Stimulated activated CD8-positive, alpha-beta memory T cell treated with anti-CD3 and anti-CD28 coated beads, Interleukin-7, amount 100 ng/mL, for 48 hours (primary cell): Measurements from ENCODE around the gene SMIM35.

ENCODE experiments used
- DNase-seq, 2 donors: peaks; one replicate each; pipeline ENCODE4 v3.0.0-alpha.2; 2020; ENCODE audit warnings: low read depth in 1 of 2; ENCODE audit errors: extremely low read depth in 1 of 2

Gene SMIM35

GRCh38 chr11:117969160-117969991 is 117.4 kb downstream of the SMIM35 start:
- no peak for DNase-seq

GRCh38 chr11:117966908-117967307 is 119.9 kb downstream of the SMIM35 start:
- DNase-seq = no peak

- no peak for DNase-seq
Measured at GRCh38 chr11:117962826-117963225, 123.9 kb downstream of the SMIM35 start.

- DNase-seq = no peak
Measured at GRCh38 chr11:117961896-117962295, 124.9 kb downstream of the SMIM35 start.

- no peak for DNase-seq
Measured at GRCh38 chr11:117960406-117960805, 126.4 kb downstream of the SMIM35 start.

GRCh38 chr11:117959438-117960149 is 127.2 kb downstream of the SMIM35 start:
- DNase-seq = no peak

- DNase-seq = no peak
Measured at GRCh38 chr11:117958949-117959348, 127.8 kb downstream of the SMIM35 start.
